Smooth muscle cell (in vitro differentiated cells): ENCODE results near the gene RBM20. TPM values are rescaled to one million over a fixed set of nuclear protein-coding genes. Genes with fewer than 3 reads are reported as not detected.

Source experiments
- DNase-seq: peaks from one replicate; lab custom pipeline; 2025; ENCODE audit not compliant: unreplicated experiment; lab: John Stamatoyannopoulos, UW
- H2AFZ ChIP-seq: fragments of 200-600 bp; sonication (generic); 2 replicates; pipeline ENCODE4 v1.6.0; 2016; ENCODE audit warnings: antibody characterized with exemption, low read depth, mild to moderate bottlenecking
- H3F3A ChIP-seq: fragments of 200-600 bp; sonication (generic); 2 replicates; pipeline ENCODE4 v1.6.0; 2017; ENCODE audit warnings: antibody characterized with exemption, low read depth
- H3K27ac ChIP-seq: fragments of 200-600 bp; sonication (generic); 2 replicates; pipeline ENCODE4 v1.5.1; 2016; ENCODE audit warnings: low read depth, mild to moderate bottlenecking
- H3K27me3 ChIP-seq: fragments of 200-600 bp; sonication (generic); 2 replicates; pipeline ENCODE4 v1.6.1; 2016; ENCODE audit warnings: low read depth, mild to moderate bottlenecking
- H3K36me3 ChIP-seq: fragments of 200-600 bp; sonication (generic); 2 replicates; pipeline ENCODE4 v1.5.1; 2016; ENCODE audit warnings: low read depth
- H3K4me1 ChIP-seq: fragments of 200-600 bp; sonication (generic); 2 replicates; pipeline ENCODE4 v1.5.1; 2016; ENCODE audit warnings: low read depth
- H3K4me2 ChIP-seq: fragments of 200-600 bp; sonication (generic); 2 replicates; pipeline ENCODE4 v1.6.0; 2016; ENCODE audit warnings: mild to moderate bottlenecking
- H3K4me3 ChIP-seq: fragments of 200-600 bp; sonication (generic); 2 replicates; pipeline ENCODE4 v1.5.1; 2016; ENCODE audit warnings: mild to moderate bottlenecking
- H3K79me2 ChIP-seq: fragments of 200-600 bp; sonication (generic); 2 replicates; pipeline ENCODE4 v1.6.0; 2016; ENCODE audit warnings: low read depth, mild to moderate bottlenecking
- H3K9ac ChIP-seq: fragments of 200-600 bp; sonication (generic); 2 replicates; pipeline ENCODE4 v1.6.0; 2016; ENCODE audit warnings: low read depth
- H3K9me3 ChIP-seq: fragments of 200-600 bp; sonication (generic); replicated peaks from 2 replicates; pipeline ENCODE4 v1.5.1; 2016; ENCODE audit warnings: low read depth
- H4K20me1 ChIP-seq: fragments of 200-600 bp; sonication (generic); 2 replicates; pipeline ENCODE4 v1.6.0; 2016; ENCODE audit warnings: low read depth
- CTCF ChIP-seq: fragments of 200-600 bp; sonication (generic); IDR thresholded peaks from 2 replicates; pipeline ENCODE4 v1.5.1; 2017; ENCODE audit warnings: borderline replicate concordance, mild to moderate bottlenecking, antibody characterized with exemption; ENCODE audit not compliant: insufficient read depth, poor library complexity, severe bottlenecking
- WGBS: methylation state at CpG from one replicate; pipeline ENCODE4 v1.1.7; 2016; ENCODE audit warnings: low lambda C conversion rate; 5-methylcytosine and 5-hydroxymethylcytosine counted together
- polyA plus RNA-seq: library from polyadenylated mRNA; unstranded; fragments of >200 nt; fragmentation: Nextera tagmentation; extraction: Ambion mirVana; gene quantifications from 2 replicates; pipeline ENCODE4 v1.2.1, GENCODE V29; 2016
- total RNA-seq: library from RNA; depleted of rRNA; stranded (reverse); fragments of >200 nt; gene quantifications from 2 replicates; pipeline ENCODE4 v1.2.3, GENCODE V29; 2014

The RBM20 gene
- total and polyA plus RNA-seq, 2 experiments from 2014 or later, result 0.09 TPM

DNA sequence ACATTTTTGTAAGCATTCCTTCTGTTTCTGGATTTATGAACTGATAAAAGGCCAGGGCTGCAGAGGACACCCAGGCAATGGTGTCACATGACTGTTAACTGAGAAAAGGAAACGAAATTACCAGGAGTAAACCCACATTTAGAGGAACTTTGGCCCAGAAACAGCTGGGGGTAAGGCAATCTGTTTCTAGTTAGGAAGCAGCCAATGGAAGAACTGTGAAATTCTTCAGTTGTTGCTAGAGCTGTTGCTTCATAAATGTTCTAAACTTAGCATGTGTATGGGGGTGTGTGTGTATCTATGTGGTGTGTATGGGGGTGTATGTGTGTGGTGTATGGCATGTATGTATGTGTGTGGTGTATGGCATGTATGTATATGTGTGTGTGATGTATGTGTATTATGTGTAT, 215.8 kb downstream of the RBM20 start:
- Histone ChIP-seq H3K9ac (no peak overlapping the region), H3K36me3 (no peaks in the 10 kb centered on the region), H3K4me3 (no peak overlapping the region), H3F3A (no peaks in the 10 kb centered on the region), H3K4me1 (peaks cover 6% of the 10 kb centered on the region), H3K27ac (peak overlapping the region; percentile 6), H3K79me2 (no peaks in the 10 kb centered on the region), H3K9me3 (no peaks in the 10 kb centered on the region), H2AFZ (peak overlapping the region; percentile 11), H3K27me3 (no peaks in the 10 kb centered on the region), H4K20me1 (no peaks in the 10 kb centered on the region), H3K4me2 (no peak overlapping the region)
- 5% methylated on average over 1 of the region's 1 CpG for WGBS
- TF ChIP-seq CTCF, result no peak
- no peak for DNase-seq

DNA sequence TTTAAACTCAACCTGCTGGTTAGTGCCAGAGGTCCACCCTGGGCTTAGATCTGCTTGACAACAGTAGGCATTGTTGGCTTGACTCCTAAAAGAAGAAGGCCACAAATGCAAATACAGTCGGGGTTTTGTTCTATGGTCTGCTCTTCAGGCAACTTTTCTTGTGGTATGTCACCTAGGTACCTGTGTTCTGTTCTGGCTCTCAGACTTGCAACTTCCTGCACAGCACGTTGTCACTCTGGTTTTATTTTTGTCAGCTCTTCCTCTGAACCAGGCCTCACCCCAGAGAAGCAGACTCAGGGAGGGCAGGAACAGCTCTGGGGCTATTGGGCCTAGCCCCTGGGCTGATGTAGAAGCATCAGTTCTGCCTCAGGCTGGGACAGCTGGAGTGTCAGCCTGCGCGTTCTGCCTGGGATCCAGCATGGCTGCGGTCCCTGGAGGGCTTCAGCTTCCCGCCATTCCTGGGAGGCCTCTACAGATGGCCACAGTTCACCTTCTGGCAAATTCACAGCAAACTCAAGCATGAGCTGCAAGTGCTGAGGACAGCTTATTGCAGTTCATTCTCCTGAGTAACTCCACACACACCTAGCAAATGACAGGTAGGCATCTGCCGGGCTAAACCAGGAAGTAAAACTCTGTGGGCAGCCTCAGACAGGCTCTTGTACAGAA, 216.6 kb downstream of the RBM20 start:
- peak overlapping the region; percentile 0 for H3K27ac ChIP-seq
- H3K79me2 ChIP-seq, result no peaks in the 10 kb centered on the region
- DNase-seq, result no peak
- no peaks in the 10 kb centered on the region for H3F3A ChIP-seq
- no peak overlapping the region for H3K4me2 ChIP-seq
- H3K4me3 ChIP-seq, result no peak overlapping the region
- H4K20me1 ChIP-seq, result no peaks in the 10 kb centered on the region
- H2AFZ ChIP-seq, result no peak overlapping the region
- H3K9ac ChIP-seq, result no peak overlapping the region
- no peaks in the 10 kb centered on the region for H3K9me3 ChIP-seq
- TF ChIP-seq CTCF, result no peak
- no peaks in the 10 kb centered on the region for H3K36me3 ChIP-seq
- peaks cover 9% of the 10 kb centered on the region for H3K4me1 ChIP-seq
- H3K27me3 ChIP-seq, result no peaks in the 10 kb centered on the region
- 80% methylated on average over 7 of the region's 7 CpGs for WGBS

DNA sequence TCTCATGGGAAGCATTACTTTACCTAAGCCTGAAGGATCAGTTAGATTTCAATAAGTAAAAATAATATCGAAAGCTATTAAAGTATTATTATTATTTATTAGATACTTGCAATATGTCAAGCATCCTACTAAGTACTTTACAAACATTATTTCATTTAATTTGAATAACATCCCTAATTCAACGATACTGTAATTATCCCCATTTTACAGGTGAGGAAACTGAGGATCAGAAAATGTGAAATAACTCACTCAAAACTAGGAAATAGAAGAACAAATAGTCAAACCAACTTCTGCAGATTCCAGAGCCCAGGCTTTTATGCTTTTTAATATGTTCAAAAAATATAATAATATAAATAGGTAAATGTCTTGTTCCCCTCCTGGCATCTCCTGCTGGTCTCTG, 217.3 kb downstream of the RBM20 start:
- no peaks in the 10 kb centered on the region for H4K20me1 ChIP-seq
- no peak for TF ChIP-seq CTCF
- H3K79me2 ChIP-seq, result no peaks in the 10 kb centered on the region
- no peak overlapping the region for H3K9ac ChIP-seq
- H3K4me3 ChIP-seq, result no peak overlapping the region
- no peaks in the 10 kb centered on the region for H3K27me3 ChIP-seq
- no peaks in the 10 kb centered on the region for H3K9me3 ChIP-seq
- no peak for DNase-seq
- no peak overlapping the region for H3K27ac ChIP-seq
- H2AFZ ChIP-seq, result no peak overlapping the region
- no peaks in the 10 kb centered on the region for H3F3A ChIP-seq
- WGBS, result 95% methylated on average over 2 of the region's 2 CpGs
- no peaks in the 10 kb centered on the region for H3K36me3 ChIP-seq
- peaks cover 9% of the 10 kb centered on the region for H3K4me1 ChIP-seq
- no peak overlapping the region for H3K4me2 ChIP-seq
